Measurements from ENCODE around the gene RBMS1. TPM values are rescaled to one million over a fixed set of nuclear protein-coding genes. Genes with fewer than 3 reads are reported as not detected.

RBMS1 gene
- polyA plus RNA-seq, 1 donor (not counting 4 experiments of a cell fraction or from before 2014, with no cell fraction given): 89.1 TPM

GRCh38 chr2:160300203-160300602 lies 193.4 kb downstream of the RBMS1 start:
- peak; percentile 13 for FAIRE-seq
- no peak overlapping the region for H3K4me3 ChIP-seq (ENCODE audit: control insufficient read depth in 2 of 3, extremely low read depth in 1 of 3, insufficient read depth in 2 of 3, low read depth in 1 of 3, low read length in 3 of 3)
- H3K36me3 ChIP-seq (ENCODE audit: control insufficient read depth in 2 of 2, extremely low read depth in 1 of 2, insufficient read depth in 2 of 2, low read length in 2 of 2): peaks cover 28 to 47% of the 10 kb centered on the region in 2 experiments
- no peaks in the 10 kb centered on the region for H4K20me1 ChIP-seq (ENCODE audit: control insufficient read depth, extremely low read depth, insufficient read depth, low read length)
- dilution Hi-C loops (cut with MboI; ENCODE audit: extremely low pct_ligation_motif_present, low sequenced_read_pairs): no loop called here
- DNase-seq (ENCODE audit: low read depth, low spot score): no peak
- H2AFZ ChIP-seq (ENCODE audit: control insufficient read depth, low read length): no peak overlapping the region
- no peaks in the 10 kb centered on the region for H3K27me3 ChIP-seq (ENCODE audit: control insufficient read depth, extremely low read depth, insufficient read depth, low read length)
- H3K27ac ChIP-seq (ENCODE audit: control insufficient read depth, insufficient read depth, low read length): no peak overlapping the region
- no peak overlapping the region for H3K9ac ChIP-seq (ENCODE audit: control insufficient read depth, extremely low read depth, insufficient read depth, low read length)
- H3K9me1 ChIP-seq (ENCODE audit: control insufficient read depth, extremely low read depth, insufficient read depth, low read length): peaks cover 3% of the 10 kb centered on the region
- TF ChIP-seq EZH2 (IDR thresholded peaks at IDR 0.05; ENCODE audit: low read length) (no peak), CTCF (optimal IDR thresholded peaks at IDR 0.05 in 1 of 3, IDR thresholded peaks at IDR 0.05 in 1 of 3, conservative IDR thresholded peaks at IDR 0.05 in 1 of 3; ENCODE audit: extremely low read depth in 1 of 3, insufficient read depth in 2 of 3, low read length in 3 of 3) (no peak)
- H3K9me3 ChIP-seq (ENCODE audit: control insufficient read depth, low read depth, low read length): no peaks in the 10 kb centered on the region
- peaks cover 27% of the 10 kb centered on the region for H3K79me2 ChIP-seq (ENCODE audit: control insufficient read depth, insufficient read depth, low read length)
- peaks cover 20% of the 10 kb centered on the region for H3K4me1 ChIP-seq (ENCODE audit: control insufficient read depth, extremely low read depth, insufficient read depth, low read length)
- H3K4me2 ChIP-seq (ENCODE audit: control insufficient read depth, extremely low read depth, insufficient read depth, low read depth, low read length): no peak overlapping the region

- no peaks in the 10 kb centered on the region for H3K9me3 ChIP-seq (ENCODE audit: control insufficient read depth, low read depth, low read length)
- FAIRE-seq (no peak), DNase-seq (ENCODE audit: low read depth, low spot score) (no peak)
- no peak overlapping the region for H2AFZ ChIP-seq (ENCODE audit: control insufficient read depth, low read length)
- H4K20me1 ChIP-seq (ENCODE audit: control insufficient read depth, extremely low read depth, insufficient read depth, low read length): no peaks in the 10 kb centered on the region
- dilution Hi-C loops (cut with MboI; ENCODE audit: extremely low pct_ligation_motif_present, low sequenced_read_pairs): no loop called here
- peaks cover 27% of the 10 kb centered on the region for H3K79me2 ChIP-seq (ENCODE audit: control insufficient read depth, insufficient read depth, low read length)
- no peaks in the 10 kb centered on the region for H3K27me3 ChIP-seq (ENCODE audit: control insufficient read depth, extremely low read depth, insufficient read depth, low read length)
- no peak overlapping the region for H3K27ac ChIP-seq (ENCODE audit: control insufficient read depth, insufficient read depth, low read length)
- H3K4me3 ChIP-seq (ENCODE audit: control insufficient read depth in 2 of 3, extremely low read depth in 1 of 3, insufficient read depth in 2 of 3, low read depth in 1 of 3, low read length in 3 of 3): no peak overlapping the region
- no peak overlapping the region for H3K4me2 ChIP-seq (ENCODE audit: control insufficient read depth, extremely low read depth, insufficient read depth, low read depth, low read length)
- H3K36me3 ChIP-seq (ENCODE audit: control insufficient read depth in 2 of 2, extremely low read depth in 1 of 2, insufficient read depth in 2 of 2, low read length in 2 of 2): peaks cover 28 to 47% of the 10 kb centered on the region in 2 experiments
- TF ChIP-seq EZH2 (IDR thresholded peaks at IDR 0.05; ENCODE audit: low read length) (no peak), CTCF (optimal IDR thresholded peaks at IDR 0.05 in 1 of 3, IDR thresholded peaks at IDR 0.05 in 1 of 3, conservative IDR thresholded peaks at IDR 0.05 in 1 of 3; ENCODE audit: extremely low read depth in 1 of 3, insufficient read depth in 2 of 3, low read length in 3 of 3) (no peak)
- H3K9ac ChIP-seq (ENCODE audit: control insufficient read depth, extremely low read depth, insufficient read depth, low read length): no peak overlapping the region
- peaks cover 21% of the 10 kb centered on the region for H3K4me1 ChIP-seq (ENCODE audit: control insufficient read depth, extremely low read depth, insufficient read depth, low read length)
- H3K9me1 ChIP-seq (ENCODE audit: control insufficient read depth, extremely low read depth, insufficient read depth, low read length): peaks cover 3% of the 10 kb centered on the region
Measured at GRCh38 chr2:160299540-160299939, 194.1 kb downstream of the RBMS1 start.

All from keratinocyte (primary cell).